Transverse colon (tissue), 4 donors: ENCODE results near the gene PPP3CB. TPM values are rescaled to one million over a fixed set of nuclear protein-coding genes. Genes with fewer than 3 reads are reported as not detected.

ENCODE experiments used
- DNase-seq: peaks from one replicate; pipeline ENCODE4 v3.0.0-alpha.2; 2019
- H3K27ac ChIP-seq, 4 donors: fragments of 200-600 bp; sonication (generic); 2 replicates each; pipeline ENCODE4 v1.5.1; 2016 to 2018; ENCODE audit warnings: inconsistent platforms in 4 of 4
- H3K27me3 ChIP-seq: fragments of 200-600 bp; sonication (generic); 2 replicates; pipeline ENCODE4 v1.5.1; 2017; ENCODE audit warnings: inconsistent platforms
- H3K36me3 ChIP-seq, 4 donors: fragments of 200-600 bp; sonication (generic); 2 replicates each; pipeline ENCODE4 v1.5.1; 2017 to 2019; ENCODE audit warnings: inconsistent platforms in 4 of 4
- H3K4me1 ChIP-seq, 4 donors: fragments of 200-600 bp; sonication (generic); 2 replicates each; pipeline ENCODE4 v1.5.1; 2017 to 2020; ENCODE audit warnings: inconsistent platforms in 4 of 4
- H3K4me3 ChIP-seq, 4 donors: fragments of 200-600 bp; sonication (generic); 1 replicate in 1 of 4; 2 replicates in 3 of 4; pipeline versions ENCODE4 v1.5.1 to v1.6.1; 2017 to 2019; ENCODE audit warnings: inconsistent platforms in 4 of 4
- H3K9me3 ChIP-seq, 2 donors: fragments of 200-600 bp; sonication (generic); 2 replicates each; pipeline ENCODE4 v1.5.1; 2017 to 2019; ENCODE audit warnings: inconsistent platforms in 2 of 2
- CTCF ChIP-seq, 5 experiments: fragments of 200-600 bp in 3 of 5; fragments of 450-650 bp in 2 of 5; sonication (generic) in 3 of 5; IDR thresholded peaks; 1 replicate in 2 of 5; 2 replicates in 3 of 5; pipeline ENCODE4 v1.5.1; 2016 to 2017; ENCODE audit warnings: antibody characterized with exemption in 5 of 5, inconsistent platforms in 3 of 5, mild to moderate bottlenecking in 2 of 5, moderate library complexity in 1 of 5
- EP300 ChIP-seq: sonication (generic); formaldehyde crosslinking; IDR thresholded peaks from one replicate; pipeline ENCODE4 v1.6.1; 2017; ENCODE audit warnings: antibody characterized with exemption, low read depth
- POLR2A ChIP-seq: fragments of 450-650 bp; IDR thresholded peaks from one replicate; pipeline ENCODE4 v1.6.1; 2016; ENCODE audit warnings: antibody characterized with exemption, mild to moderate bottlenecking, moderate library complexity
- POLR2AphosphoS5 ChIP-seq, 3 donors: sonication (generic); formaldehyde crosslinking; IDR thresholded peaks; one replicate each; pipeline ENCODE4 v1.6.1; 2016; ENCODE audit warnings: antibody characterized with exemption in 3 of 3
- WGBS, 2 donors: methylation state at CpG; one replicate each; pipeline ENCODE4 v1.1.5; 2018; ENCODE audit warnings: low coverage in 1 of 2; 5-methylcytosine and 5-hydroxymethylcytosine counted together
- in situ Hi-C, 4 donors: fragments of 200-750 bp; cut with MboI; loops; one replicate each; pipeline versions ENCODE4 v1.15.0 to v1.15.1; 2017; ENCODE audit warnings: low sequenced_read_pairs in 3 of 4, low pct_ligation_motif_present in 1 of 4, low pct_unique_long_range_greater_than_20kb in 1 of 4
- intact Hi-C: fragments of 100-400 bp; cut with DNase I; formaldehyde crosslinking; loops from one replicate; pipeline ENCODE4 v1.15.1; 2023; ENCODE audit warnings: low total_unique reads
- total RNA-seq, 4 donors: library from RNA; depleted of rRNA; stranded (reverse); fragments of >200 nt; gene quantifications; one replicate each; pipeline ENCODE4 v1.1.0, GENCODE V29; 2016

The PPP3CB gene
- total RNA-seq, 4 donors from 2014 or later: 20.5 to 54.5 (median 35.9) TPM

GRCh38 chr10:73503037-73503436, 7.2 kb upstream of the PPP3CB start:
- H3K4me3 ChIP-seq: no peak overlapping the region
- in situ Hi-C loops (no loop called here), intact Hi-C loops (no loop called here)
- no peaks in the 10 kb centered on the region for H3K9me3 ChIP-seq
- 93 to 100% methylated on average over 1 of the region's 1 CpG for WGBS, 2 donors
- no peak for DNase-seq
- no peaks in the 10 kb centered on the region for H3K27me3 ChIP-seq
- H3K36me3 ChIP-seq: peaks cover 0 to 35% (median 8%) of the 10 kb centered on the region in 4 donors
- no peaks in the 10 kb centered on the region for H3K4me1 ChIP-seq
- TF ChIP-seq EP300 (no peak), POLR2AphosphoS5 (IDR thresholded peaks at IDR 0.05) (no peak), POLR2A (no peak), CTCF (IDR thresholded peaks at IDR 0.05) (no peak)
- H3K27ac ChIP-seq: no peak overlapping the region

GRCh38 chr10:73501651-73502050, 5.8 kb upstream of the PPP3CB start:
- Histone ChIP-seq H3K27me3 (no peaks in the 10 kb centered on the region), H3K9me3 (no peaks in the 10 kb centered on the region), H3K4me1 (peaks cover under 1 to 2% (median 2%) of the 10 kb centered on the region in 4 donors), H3K36me3 (peaks cover 0 to 35% (median 8%) of the 10 kb centered on the region in 4 donors), H3K27ac (no peak overlapping the region), H3K4me3 (no peak overlapping the region)
- intact Hi-C loops (no loop called here), in situ Hi-C loops (no loop called here)
- TF ChIP-seq POLR2AphosphoS5 (IDR thresholded peaks at IDR 0.05): no peak
- no peak for TF ChIP-seq POLR2A
- no peak for TF ChIP-seq EP300
- no peak for DNase-seq

GRCh38 chr10:73497623-73498022, 1.8 kb upstream of the PPP3CB start:
- DNase-seq: no peak
- Histone ChIP-seq H3K27me3 (no peaks in the 10 kb centered on the region), H3K4me1 (peaks cover 17 to 32% (median 29%) of the 10 kb centered on the region in 4 donors), H3K4me3 (no peak overlapping the region), H3K36me3 (peaks cover 0 to 12% (median 0%) of the 10 kb centered on the region in 4 donors), H3K27ac (no peak overlapping the region), H3K9me3 (no peaks in the 10 kb centered on the region)
- no peak for TF ChIP-seq CTCF (IDR thresholded peaks at IDR 0.05)
- TF ChIP-seq POLR2AphosphoS5 (IDR thresholded peaks at IDR 0.05): no peak
- TF ChIP-seq POLR2A: no peak
- TF ChIP-seq EP300: no peak
- WGBS, 2 donors: 71 to 78% methylated on average over 1 to 2 of the region's 2 CpGs
- intact Hi-C loops: no loop called here
- in situ Hi-C loops: no loop called here

GRCh38 chr10:73495226-73495883, 469 bp downstream of the PPP3CB start:
- H3K36me3 ChIP-seq: peaks cover 0 to 5% (median 0%) of the 10 kb centered on the region in 4 donors
- WGBS, 2 donors: 0% methylated on average over 3 to 43 of the region's 55 CpGs
- intact Hi-C loops (no loop called here), in situ Hi-C loops (no loop called here)
- peak; percentile 95 for DNase-seq
- no peaks in the 10 kb centered on the region for H3K9me3 ChIP-seq
- H3K27me3 ChIP-seq: no peaks in the 10 kb centered on the region
- peaks cover 17 to 43% (median 30%) of the 10 kb centered on the region in 4 donors for H3K4me1 ChIP-seq
- peak overlapping the region; percentile 97 to 98 (median 98) for H3K27ac ChIP-seq
- H3K4me3 ChIP-seq: peak overlapping the region; percentile 59 to 88 (median 62)
- TF ChIP-seq POLR2AphosphoS5 (IDR thresholded peaks at IDR 0.05) (peak; percentile 37 to 91 (median 87)), EP300 (no peak), POLR2A (peak; percentile 94), CTCF (IDR thresholded peaks at IDR 0.05) (peak in 2 of 5 experiments; percentile 9 to 14)
